H1 (cell line): ENCODE measurements around the gene IL6ST. TPM values are rescaled to one million over a fixed set of nuclear protein-coding genes. Genes with fewer than 3 reads are reported as not detected.

ENCODE experiments used
- CTCF ChIA-PET: fragments of 300-600 bp; sonication (Branson Sonifier 250); formaldehyde crosslinking; loops from one replicate; lab custom pipeline; 2021; ENCODE audit not compliant: partially characterized antibody; lab: Charles Lee
- POLR2A ChIA-PET: fragments of 300-600 bp; sonication (Branson Sonifier 250); formaldehyde crosslinking; loops from one replicate; lab custom pipeline; 2021; ENCODE audit warnings: inconsistent platforms; ENCODE audit not compliant: partially characterized antibody; lab: Charles Lee
- DNase-seq, 2 experiments: peaks; one replicate each; pipeline versions ENCODE4 v3.0.0 to v3.0.0-alpha.2; 2010 to 2022; ENCODE audit warnings: low spot score in 2 of 2, low read depth in 1 of 2, mixed read lengths in 1 of 2
- FAIRE-seq: peaks from 2 replicates; lab custom pipeline; 2011; peaks lifted over from hg19 to GRCh38; lab: Jason Lieb, UNC
- H2AFZ ChIP-seq: 2 replicates; pipeline ENCODE4 v1.8.1; 2012; ENCODE audit warnings: low read length, inconsistent platforms
- H2AK5ac ChIP-seq: 2 replicates; pipeline ENCODE4 v1.6.1; 2013; ENCODE audit warnings: low read depth, low read length
- H2BK120ac ChIP-seq: replicated peaks from 2 replicates; pipeline ENCODE3; 2013; ENCODE audit warnings: low read depth, low read length, inconsistent platforms
- H2BK12ac ChIP-seq: 2 replicates; pipeline ENCODE4 v1.6.1; 2013; ENCODE audit warnings: low read depth, low read length
- H2BK15ac ChIP-seq: 2 replicates; pipeline ENCODE4 v1.6.1; 2013; ENCODE audit warnings: low read length
- H2BK20ac ChIP-seq: 2 replicates; pipeline ENCODE4 v1.6.1; 2013; ENCODE audit warnings: low read length
- H2BK5ac ChIP-seq: 2 replicates; pipeline ENCODE4 v1.6.1; 2013; ENCODE audit warnings: low read depth, low read length
- H3K14ac ChIP-seq: 2 replicates; pipeline ENCODE4 v1.6.1; 2013; ENCODE audit warnings: inconsistent platforms; ENCODE audit not compliant: insufficient read length
- H3K18ac ChIP-seq: 2 replicates; pipeline ENCODE4 v1.6.1; 2013; ENCODE audit warnings: low read length; ENCODE audit errors: extremely low read depth
- H3K23ac ChIP-seq: 2 replicates; pipeline ENCODE4 v1.6.1; 2013; ENCODE audit warnings: inconsistent platforms; ENCODE audit not compliant: insufficient read length
- H3K23me2 ChIP-seq: 2 replicates; pipeline ENCODE4 v1.6.1; 2013; ENCODE audit warnings: low read depth, low read length
- H3K27ac ChIP-seq: 2 replicates; pipeline ENCODE4 v1.6.1; 2011; ENCODE audit warnings: low read depth, low read length, inconsistent platforms
- H3K27me3 ChIP-seq, 4 experiments: replicated peaks in 1 of 4; 1 replicate in 1 of 4; 2 replicates in 3 of 4; pipeline versions ENCODE4 v1.6.1 to v1.8.1; 2011 to 2013; ENCODE audit warnings: low read length in 3 of 4, mild to moderate bottlenecking in 3 of 4, inconsistent platforms in 2 of 4, mixed read lengths in 2 of 4, moderate library complexity in 1 of 4; ENCODE audit not compliant: control insufficient read depth in 3 of 4, insufficient read depth in 3 of 4; ENCODE audit errors: extremely low read depth in 1 of 4
- H3K36me3 ChIP-seq, 4 experiments: 2 replicates each; pipeline versions ENCODE4 v1.6.1 to v1.8.1; 2011 to 2013; ENCODE audit warnings: mild to moderate bottlenecking in 4 of 4, low read length in 3 of 4, moderate library complexity in 2 of 4, control low read depth in 1 of 4, inconsistent platforms in 1 of 4; ENCODE audit not compliant: insufficient read depth in 4 of 4, control insufficient read depth in 2 of 4
- H3K4ac ChIP-seq: replicated peaks from 2 replicates; pipeline ENCODE3; 2013; ENCODE audit warnings: low read length, low read depth, mixed read lengths, inconsistent platforms; ENCODE audit not compliant: insufficient read length
- H3K4me1 ChIP-seq, 4 experiments: replicated peaks in 1 of 4; 1 replicate in 1 of 4; 2 replicates in 3 of 4; pipeline versions ENCODE4 v1.6.1 to v1.8.1; 2011 to 2013; ENCODE audit warnings: low read length in 3 of 4, inconsistent platforms in 2 of 4, mixed read lengths in 1 of 4; ENCODE audit not compliant: insufficient read depth in 4 of 4, control insufficient read depth in 3 of 4
- H3K4me2 ChIP-seq, 2 experiments: 2 replicates each; pipeline versions ENCODE4 v1.6.1 to v1.8.1; 2011 to 2013; ENCODE audit warnings: low read depth in 2 of 2, low read length in 2 of 2, control low read depth in 1 of 2, inconsistent platforms in 1 of 2, mild to moderate bottlenecking in 1 of 2; ENCODE audit not compliant: insufficient read depth in 1 of 2
- H3K4me3 ChIP-seq, 4 experiments: fragments of 200-600, 300-600 bp in 1 of 4; sonication (generic), shearing (Covaris generic), sonication (Bioruptor Twin) in 1 of 4; 2 replicates each; pipeline versions ENCODE4 v1.5.1 to v1.8.1; 2011 to 2016; ENCODE audit warnings: low read length in 4 of 4, low read depth in 3 of 4, control low read depth in 2 of 4, inconsistent platforms in 2 of 4, mild to moderate bottlenecking in 2 of 4, mixed read lengths in 1 of 4, moderate library complexity in 1 of 4; ENCODE audit not compliant: insufficient read depth in 2 of 4; ENCODE audit errors: extremely low read depth in 1 of 4
- H3K56ac ChIP-seq: replicated peaks from 2 replicates; pipeline ENCODE3; 2013; ENCODE audit warnings: low read depth, mild to moderate bottlenecking, mixed read lengths, low read length, inconsistent platforms; ENCODE audit not compliant: insufficient read length
- H3K79me1 ChIP-seq: 2 replicates; pipeline ENCODE4 v1.6.1; 2013; ENCODE audit warnings: low read depth, low read length, control low read depth
- H3K79me2 ChIP-seq, 2 experiments: 2 replicates each; pipeline versions ENCODE4 v1.6.1 to v1.8.1; 2012 to 2013; ENCODE audit warnings: low read length in 2 of 2, mild to moderate bottlenecking in 2 of 2, inconsistent platforms in 1 of 2; ENCODE audit not compliant: insufficient read depth in 2 of 2, control insufficient read depth in 1 of 2
- H3K9ac ChIP-seq, 4 experiments: replicated peaks in 1 of 4; 1 replicate in 1 of 4; 2 replicates in 3 of 4; pipeline versions ENCODE4 v1.6.1 to v1.8.1; 2011 to 2013; ENCODE audit warnings: low read depth in 3 of 4, low read length in 3 of 4, control low read depth in 2 of 4, mild to moderate bottlenecking in 2 of 4, moderate library complexity in 2 of 4, inconsistent platforms in 1 of 4; ENCODE audit errors: extremely low read depth in 1 of 4
- H3K9me3 ChIP-seq, 2 experiments: 2 replicates each; pipeline versions ENCODE4 v1.6.1 to v1.8.1; 2012 to 2013; ENCODE audit warnings: mild to moderate bottlenecking in 2 of 2, moderate library complexity in 2 of 2, control low read depth in 1 of 2, inconsistent platforms in 1 of 2, low read depth in 1 of 2, low read length in 1 of 2, mixed read lengths in 1 of 2; ENCODE audit not compliant: insufficient read depth in 2 of 2
- H4K20me1 ChIP-seq, 2 experiments: replicated peaks in 1 of 2; 2 replicates each; pipeline versions ENCODE3 to v1.8.1; 2011 to 2013; ENCODE audit warnings: inconsistent platforms in 2 of 2, low read length in 2 of 2, mild to moderate bottlenecking in 1 of 2; ENCODE audit not compliant: insufficient read depth in 2 of 2, control insufficient read depth in 1 of 2
- H4K5ac ChIP-seq: 2 replicates; pipeline ENCODE4 v1.6.1; 2013; ENCODE audit warnings: low read length, low read depth, mixed read lengths, inconsistent platforms; ENCODE audit not compliant: insufficient read length
- H4K8ac ChIP-seq: 2 replicates; pipeline ENCODE4 v1.8.0; 2013; ENCODE audit warnings: mild to moderate bottlenecking, moderate library complexity, low read length, inconsistent platforms; ENCODE audit not compliant: insufficient read depth; ENCODE audit errors: extremely low read depth
- H4K91ac ChIP-seq: replicated peaks from 2 replicates; pipeline ENCODE3; 2013; ENCODE audit warnings: low read length, mixed read lengths, inconsistent platforms; ENCODE audit not compliant: insufficient read length
- BRCA1 ChIP-seq: IDR thresholded peaks from 2 replicates; pipeline ENCODE4 v1.6.1; 2012; ENCODE audit warnings: low read depth, low read length, improper control_type of control experiment
- EP300 ChIP-seq, 2 experiments: IDR thresholded peaks; 1 replicate in 1 of 2; 2 replicates in 1 of 2; pipeline ENCODE4 v1.6.1; 2011 to 2012; ENCODE audit warnings: low read depth in 2 of 2, low read length in 2 of 2, mild to moderate bottlenecking in 2 of 2, borderline replicate concordance in 1 of 2, inconsistent platforms in 1 of 2, moderate library complexity in 1 of 2
- HDAC6 ChIP-seq: IDR thresholded peaks from one replicate; pipeline ENCODE4 v1.7.1; 2012; ENCODE audit warnings: low read depth, mild to moderate bottlenecking, inconsistent platforms, low read length, moderate library complexity
- KDM5A ChIP-seq: fragments of 200-600 bp; IDR thresholded peaks from 2 replicates; pipeline ENCODE4 v1.7.1; 2012; ENCODE audit warnings: mild to moderate bottlenecking, low read length, inconsistent platforms, mixed read lengths
- NRF1 ChIP-seq: IDR thresholded peaks from 2 replicates; pipeline ENCODE4 v1.6.1; 2011; ENCODE audit warnings: mild to moderate bottlenecking, low read depth, low read length, improper control_type of control experiment
- SIN3A ChIP-seq, 2 experiments: IDR thresholded peaks in 1 of 2; conservative IDR thresholded peaks in 1 of 2; 2 replicates each; pipeline ENCODE4 v1.6.1; 2011 to 2012; ENCODE audit warnings: low read length in 2 of 2, improper control_type of control experiment in 1 of 2, low read depth in 1 of 2, mild to moderate bottlenecking in 1 of 2
- SP1 ChIP-seq: IDR thresholded peaks from 2 replicates; pipeline ENCODE4 v1.6.1; 2011; ENCODE audit warnings: low read depth, low read length
- TAF7 ChIP-seq: optimal IDR thresholded peaks from 2 replicates; pipeline ENCODE3; 2011; ENCODE audit warnings: low read depth, mild to moderate bottlenecking, inconsistent platforms, low read length, moderate library complexity, borderline replicate concordance
- TCF12 ChIP-seq: IDR thresholded peaks from 2 replicates; pipeline ENCODE4 v1.6.1; 2011; ENCODE audit warnings: low read depth, mild to moderate bottlenecking, low read length
- WGBS, 2 experiments: shearing (Covaris generic) in 1 of 2; methylation state at CpG; one replicate each; pipeline versions ENCODE4 v1.1.6 to v1.1.7; 2013 to 2015; ENCODE audit warnings: low lambda C conversion rate in 2 of 2, mixed read lengths in 2 of 2, inconsistent platforms in 1 of 2, low coverage in 1 of 2, missing lambda C conversion rate in 1 of 2; ENCODE audit not compliant: insufficient replicate concordance in 2 of 2, insufficient coverage in 1 of 2, insufficient read length in 1 of 2; ENCODE audit errors: extremely low coverage in 1 of 2, missing lambda C conversion rate in 1 of 2; 5-methylcytosine and 5-hydroxymethylcytosine counted together
- polyA plus RNA-seq, 7 experiments: library from polyadenylated mRNA; depleted of rRNA in 3 of 7; stranded (reverse) in 5 of 7; unstranded in 2 of 7; fragments of >200 nt in 5 of 7; fragments of 200-250 nt in 2 of 7; gene quantifications; 1 replicate in 5 of 7; 2 replicates in 1 of 7; 4 replicates in 1 of 7; pipeline versions ENCODE4 v1.2.1 to v1.2.3, GENCODE V29; 2011 to 2013; ENCODE audit warnings: missing spikeins in 2 of 7, mixed read lengths in 2 of 7
- total RNA-seq: library from RNA; stranded (reverse); fragmentation: NEBNext Ultra II Directional; extraction: Animal tissue kit (Norgen Biotek cat#: 25700); gene quantifications from 2 replicates; pipeline ENCODE4 v1.2.1, GENCODE V29; 2021

Gene IL6ST
- total and polyA plus RNA-seq, 2 of the 8 experiments (the other 6 are each of a cell fraction or from before 2014, with no cell fraction given), result 1.4 to 11.1 TPM

DNA sequence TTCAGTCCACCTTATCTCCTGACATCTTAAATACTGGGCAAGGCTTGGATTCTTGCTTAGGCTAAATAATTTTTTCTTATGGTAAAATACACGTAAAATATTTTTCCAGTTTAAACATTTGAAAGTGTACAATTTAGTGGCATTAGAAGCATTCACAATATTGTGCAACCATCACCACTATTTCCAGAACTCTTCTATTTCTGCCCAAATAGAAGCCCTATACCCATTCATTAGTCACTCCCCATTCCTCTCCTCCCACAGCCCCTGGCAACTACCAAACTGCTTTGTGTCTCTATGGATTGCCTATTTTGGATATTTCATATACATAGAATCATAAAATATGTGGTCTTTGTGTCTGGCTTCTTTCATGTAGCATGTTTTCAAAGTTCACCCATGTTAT, 86.0 kb downstream of the IL6ST start:
- Histone ChIP-seq H3K27me3 (no peaks in the 10 kb centered on the region; a peak in 1 of 7 replicates), H3K4me1 (no peaks in the 10 kb centered on the region), H4K20me1 (no peaks in the 10 kb centered on the region), H3K4me3 (no peak overlapping the region), H2AFZ (no peak overlapping the region), H4K91ac (no peak overlapping the region), H3K36me3 (no peaks in the 10 kb centered on the region), H3K4me2 (no peak overlapping the region), H2BK12ac (no peak overlapping the region), H4K8ac (no peak overlapping the region), H2AK5ac (no peak overlapping the region), H3K9me3 (no peaks in the 10 kb centered on the region), H3K14ac (no peak overlapping the region), H3K9ac (no peak overlapping the region), H3K4ac (no peak overlapping the region), H3K56ac (no peak overlapping the region), H2BK20ac (no peak overlapping the region), H4K5ac (no peak overlapping the region), H2BK120ac (no peak overlapping the region), H3K23me2 (no peaks in the 10 kb centered on the region), H3K27ac (no peak overlapping the region), H2BK15ac (no peak overlapping the region), H2BK5ac (no peak overlapping the region), H3K23ac (no peak overlapping the region), H3K18ac (no peak overlapping the region), H3K79me2 (no peaks in the 10 kb centered on the region), H3K79me1 (no peaks in the 10 kb centered on the region)
- ChIA-PET POLR2A (no interaction called here), CTCF (interaction anchor here (1.7 kb wide), 1 partner anchor 8 kb away, joined by 3 read pairs; no protein-coding TSS in a partner anchor)
- DNase-seq (no peak), FAIRE-seq (no peak)
- WGBS, 2 experiments, result 55% methylated on average over 1 of the region's 1 CpG; no CpG with 5 or more reads in 1 of the 2 experiments
- TF ChIP-seq TCF12 (no peak), BRCA1 (no peak), SP1 (no peak), NRF1 (no peak), TAF7 (no peak), KDM5A (no peak), SIN3A (conservative IDR thresholded peaks at IDR 0.05 in 1 of 2, IDR thresholded peaks at IDR 0.05 in 1 of 2; ENCODE audit: low read depth in 1 of 2, low read length in 2 of 2) (no peak), EP300 (IDR thresholded peaks at IDR 0.05; ENCODE audit: borderline replicate concordance in 1 of 2, low read depth in 2 of 2, low read length in 2 of 2) (no peak), HDAC6 (no peak)
